ENCODE measurements around the gene ADCY1. TPM values are rescaled to one million over a fixed set of nuclear protein-coding genes. Genes with fewer than 3 reads are reported as not detected.

Gene ADCY1
- total RNA-seq, 1 experiment from 2014 or later: 0.08 TPM

GRCh38 chr7:45593121-45593541 lies 19.0 kb downstream of the ADCY1 start:
- DNase-seq (ENCODE audit: low read depth): no peak

GRCh38 chr7:45593877-45594276 lies 19.7 kb downstream of the ADCY1 start:
- no peak for DNase-seq (ENCODE audit: low read depth)

GRCh38 chr7:45594745-45595535 lies 20.8 kb downstream of the ADCY1 start:
- no peak for DNase-seq (ENCODE audit: low read depth)

- no peak for DNase-seq (ENCODE audit: low read depth)
These were observed 21.9 kb downstream of the ADCY1 start for GRCh38 chr7:45595809-45596664.

- DNase-seq (ENCODE audit: low read depth): no peak
These were observed 22.5 kb downstream of the ADCY1 start for GRCh38 chr7:45596665-45597095.

DNA sequence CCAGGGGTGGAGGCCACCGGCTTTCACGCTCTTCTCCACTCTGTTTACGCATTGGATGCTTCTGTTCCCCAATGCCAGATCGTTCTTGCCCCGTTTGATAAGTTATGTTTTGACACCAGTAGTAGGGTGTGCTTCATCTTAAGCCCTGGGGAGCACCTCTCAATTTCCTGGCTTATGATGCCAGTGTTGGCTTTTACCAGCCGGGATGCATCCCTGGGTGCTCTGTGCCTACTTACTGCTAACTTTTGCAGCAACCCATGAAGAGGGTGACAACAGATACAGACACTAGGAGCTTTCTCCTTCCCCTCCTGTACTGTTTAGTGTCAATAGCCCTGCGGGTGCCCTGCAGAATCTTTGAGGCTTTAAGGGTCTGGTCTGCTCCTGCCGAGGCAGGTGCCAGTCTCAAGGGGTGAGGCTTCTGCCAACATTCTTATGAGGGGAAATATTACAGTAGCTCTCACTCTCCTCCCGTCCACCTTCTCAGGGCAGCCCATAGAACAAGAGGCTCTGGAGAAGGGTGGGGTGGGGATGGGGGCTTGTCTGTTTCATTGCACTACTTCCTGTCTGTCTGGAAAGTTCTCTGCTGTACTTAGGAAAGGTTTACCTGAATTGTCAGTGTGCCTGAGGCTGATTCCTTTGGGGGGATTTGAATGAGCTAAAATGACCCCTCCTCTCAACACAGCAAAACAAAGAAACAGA lies 23.3 kb downstream of the ADCY1 start:
- DNase-seq (ENCODE audit: low read depth): no peak

DNA sequence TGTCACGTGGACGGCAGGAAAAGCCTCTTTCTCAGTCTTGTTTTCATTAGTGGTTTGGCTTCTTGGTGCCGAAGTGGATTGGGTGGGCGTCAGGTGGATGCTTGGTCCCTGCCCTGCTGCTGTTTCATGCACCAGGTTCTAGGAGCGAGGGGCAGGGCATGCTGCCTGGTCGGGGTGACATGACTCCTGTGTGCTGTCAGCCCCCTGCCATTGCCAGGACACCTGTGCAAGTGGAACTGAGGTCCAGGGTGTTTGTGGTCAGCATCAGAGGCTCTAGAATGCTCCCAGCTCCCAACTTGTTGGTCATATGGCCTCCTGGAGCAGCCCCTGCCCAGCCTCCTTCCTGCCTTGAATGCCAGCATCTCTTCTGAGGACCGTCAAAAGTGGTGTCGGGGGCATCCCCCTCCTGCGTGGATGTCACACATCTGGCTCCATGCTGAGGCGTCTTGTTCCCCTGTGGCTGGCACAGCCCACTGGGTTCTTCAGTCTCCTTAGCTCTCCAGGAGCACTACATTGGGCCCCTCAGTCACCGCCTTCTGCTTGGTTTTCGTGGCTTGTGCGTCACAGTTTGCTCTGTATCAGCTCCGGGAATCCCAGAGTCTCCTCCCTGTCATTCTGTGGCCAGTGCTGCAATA lies 24.8 kb downstream of the ADCY1 start:
- no peak for DNase-seq (ENCODE audit: low read depth)

DNA sequence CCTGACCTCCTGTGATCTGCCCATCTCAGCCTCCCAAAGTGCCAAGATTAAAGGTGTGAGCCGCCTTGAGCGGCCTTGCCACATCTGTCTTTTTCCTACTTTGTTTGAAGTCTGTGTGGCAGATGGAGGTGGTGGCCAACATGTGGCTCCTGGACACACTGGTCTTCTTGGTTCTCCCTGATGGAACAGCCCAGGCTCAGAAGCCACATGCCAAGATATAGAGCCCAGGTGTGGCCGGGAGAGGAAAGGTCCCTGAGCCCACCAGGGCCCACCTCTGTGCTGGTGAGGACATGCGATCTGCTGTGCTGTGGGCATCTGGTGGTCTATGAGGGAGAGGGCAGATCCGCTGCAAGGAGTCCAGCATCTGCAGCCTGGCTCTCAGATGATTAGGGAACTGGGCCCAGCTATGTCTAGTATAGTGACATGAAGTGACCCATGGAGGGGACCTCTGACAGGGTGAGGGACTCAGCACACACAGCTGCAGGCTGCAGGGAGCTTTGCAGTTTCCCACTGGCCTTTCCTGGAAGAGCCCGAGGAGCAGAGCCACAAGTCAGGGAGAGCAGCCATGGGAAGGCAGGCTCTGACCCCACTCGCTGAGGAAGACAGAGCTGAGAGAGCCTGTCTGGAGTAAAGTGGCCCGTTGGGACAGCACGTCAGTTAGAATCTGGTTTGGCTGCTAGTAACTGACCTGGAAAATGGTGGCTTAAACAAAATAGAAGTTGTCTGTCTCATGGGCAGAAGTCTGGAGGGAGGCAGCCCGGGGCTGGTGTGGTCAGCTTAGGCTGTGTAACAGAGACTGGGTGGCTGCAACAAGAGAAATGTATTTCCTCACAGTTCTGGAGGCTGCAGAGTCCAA lies 25.9 kb downstream of the ADCY1 start:
- DNase-seq (ENCODE audit: low read depth): no peak

DNA sequence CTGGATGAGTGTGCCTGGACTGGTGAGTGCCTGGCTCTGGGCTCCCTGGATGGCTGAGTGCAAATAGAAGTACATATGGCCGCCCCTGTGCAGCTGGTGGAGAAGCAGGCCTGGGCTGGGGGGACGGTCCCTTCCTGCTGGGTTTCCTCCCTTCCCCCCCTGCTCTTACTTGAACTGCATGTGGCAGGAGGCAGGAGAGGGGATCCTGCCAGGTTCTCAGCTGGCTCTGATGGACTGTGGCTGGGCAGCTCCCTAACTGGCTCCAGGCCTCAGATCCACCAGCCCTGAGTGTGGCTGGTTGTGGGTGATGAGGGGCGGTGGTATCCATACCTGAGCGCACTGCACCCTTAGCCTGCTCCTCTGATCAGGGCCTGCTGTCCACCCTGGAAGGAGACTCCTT lies 26.9 kb downstream of the ADCY1 start:
- DNase-seq (ENCODE audit: low read depth): no peak

DNA sequence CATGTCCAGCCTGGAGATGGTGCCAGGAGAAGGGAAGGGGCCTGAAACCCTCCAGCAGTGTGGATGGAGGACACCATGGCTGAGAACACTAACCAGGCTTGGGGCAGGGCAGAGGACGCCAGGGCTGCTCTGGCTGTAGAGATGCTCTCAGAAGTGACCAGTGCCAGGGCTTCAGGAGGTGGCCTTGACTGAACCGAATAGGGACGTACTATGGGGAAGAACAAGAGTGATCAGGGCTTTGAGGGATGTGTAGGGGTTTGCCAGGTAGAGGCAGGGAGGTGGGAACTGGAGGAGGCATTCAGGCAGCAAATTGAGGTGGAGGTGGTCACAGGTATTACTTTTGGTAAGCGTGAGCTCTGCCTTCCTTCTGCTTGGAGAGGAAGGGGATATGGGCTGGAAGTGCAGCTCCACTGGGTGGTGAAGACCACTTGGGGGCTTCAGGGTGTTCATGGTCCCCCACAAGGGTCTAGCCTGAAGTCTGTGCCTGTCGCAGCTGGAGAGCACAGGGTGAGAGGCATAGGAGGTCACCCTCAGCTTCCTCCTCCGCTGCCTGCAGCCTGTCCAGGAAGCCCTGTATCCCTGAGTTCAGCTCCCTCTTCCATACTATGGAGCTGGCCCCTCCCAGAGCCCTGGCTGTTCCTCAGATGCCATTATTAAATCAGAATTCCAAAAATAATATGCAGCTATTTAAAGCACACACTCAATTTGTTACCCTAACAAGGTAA lies 27.8 kb downstream of the ADCY1 start:
- DNase-seq (ENCODE audit: low read depth): no peak

GRCh38 chr7:45606050-45606449 lies 31.9 kb downstream of the ADCY1 start:
- DNase-seq (ENCODE audit: low read depth): no peak

DNA sequence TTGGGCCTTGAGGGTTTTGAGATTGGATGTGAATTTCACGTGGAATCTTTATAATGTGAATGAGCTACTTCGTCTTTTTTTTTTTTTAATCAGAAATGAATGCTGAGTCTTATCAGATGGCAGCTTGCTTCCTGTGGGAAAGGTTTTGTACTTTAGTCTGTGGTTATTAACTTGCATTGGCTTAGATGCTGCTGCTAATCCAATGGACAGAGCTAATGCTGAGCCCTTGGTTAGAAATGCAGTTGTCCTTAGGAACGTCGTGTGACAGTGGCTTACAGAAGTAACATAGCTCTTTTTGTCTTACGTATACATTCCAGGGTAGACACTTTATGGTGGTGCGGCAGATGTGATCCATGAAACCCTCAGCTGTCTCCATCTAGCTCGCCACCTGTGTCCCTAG lies 32.8 kb downstream of the ADCY1 start:
- no peak for DNase-seq (ENCODE audit: low read depth)

DNA sequence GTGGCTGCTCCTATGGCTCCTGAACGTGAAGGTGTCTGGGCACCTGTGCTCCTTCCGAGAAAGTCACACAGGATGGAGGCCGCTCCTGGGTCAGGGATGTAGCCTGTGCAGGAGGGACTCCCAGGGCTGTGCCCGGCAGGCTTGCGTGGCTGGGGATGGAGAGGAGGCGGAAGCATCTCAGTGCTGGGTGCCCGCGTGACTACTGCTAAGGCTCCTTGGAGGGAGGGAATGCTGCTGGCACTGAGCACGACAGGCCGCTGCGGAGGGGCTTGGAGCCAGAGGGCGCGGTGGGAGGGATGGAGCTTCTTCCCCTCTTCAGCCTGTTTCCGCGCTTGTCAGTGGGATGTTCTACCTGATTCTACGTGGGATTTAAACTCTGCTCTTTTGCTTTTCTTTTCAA lies 35.0 kb downstream of the ADCY1 start:
- no peak for DNase-seq (ENCODE audit: low read depth)

DNA sequence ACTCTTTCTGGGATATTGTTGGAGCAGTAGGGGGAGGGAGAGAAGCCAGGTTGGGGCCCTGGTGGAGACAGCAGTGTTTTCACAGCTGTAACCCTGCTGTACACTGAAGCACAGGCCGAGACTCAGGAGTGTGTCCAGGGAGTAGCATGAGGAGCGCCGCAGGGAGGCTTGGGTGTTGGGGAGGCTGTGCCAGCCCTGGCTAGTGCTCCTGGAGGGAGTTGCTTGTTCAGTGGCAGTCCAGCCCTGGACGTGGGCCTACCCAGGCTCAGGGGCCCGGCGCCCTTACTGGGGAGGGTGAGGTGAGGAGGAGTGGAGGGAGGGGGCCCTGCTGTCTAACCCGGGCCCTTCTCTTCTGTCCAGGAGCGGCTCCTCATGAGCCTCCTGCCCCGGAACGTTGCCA lies 35.9 kb downstream of the ADCY1 start:
- DNase-seq (ENCODE audit: low read depth): no peak

GRCh38 chr7:45610660-45611299 lies 36.6 kb downstream of the ADCY1 start:
- DNase-seq (ENCODE audit: low read depth): no peak

DNA sequence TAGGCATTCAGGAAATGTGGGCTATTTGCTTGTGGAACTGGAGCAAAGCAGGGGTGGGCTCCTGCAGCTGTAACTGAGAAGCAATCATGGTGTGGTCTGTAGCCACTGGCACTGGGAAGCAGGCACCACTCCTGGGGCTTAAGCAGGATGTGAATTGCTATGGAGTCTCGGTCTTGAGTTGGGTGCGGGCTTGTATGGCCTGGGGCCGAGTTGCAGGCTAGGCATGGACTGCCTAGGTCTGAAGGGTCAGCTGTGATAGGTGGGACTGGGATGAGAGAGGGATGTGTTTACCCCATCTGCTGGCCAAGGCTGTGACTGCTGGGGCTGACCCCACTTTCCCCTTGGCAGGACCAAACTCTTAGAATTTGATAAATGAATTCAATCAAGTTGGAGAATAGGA lies 43.0 kb downstream of the ADCY1 start:
- DNase-seq (ENCODE audit: low read depth): no peak

DNA sequence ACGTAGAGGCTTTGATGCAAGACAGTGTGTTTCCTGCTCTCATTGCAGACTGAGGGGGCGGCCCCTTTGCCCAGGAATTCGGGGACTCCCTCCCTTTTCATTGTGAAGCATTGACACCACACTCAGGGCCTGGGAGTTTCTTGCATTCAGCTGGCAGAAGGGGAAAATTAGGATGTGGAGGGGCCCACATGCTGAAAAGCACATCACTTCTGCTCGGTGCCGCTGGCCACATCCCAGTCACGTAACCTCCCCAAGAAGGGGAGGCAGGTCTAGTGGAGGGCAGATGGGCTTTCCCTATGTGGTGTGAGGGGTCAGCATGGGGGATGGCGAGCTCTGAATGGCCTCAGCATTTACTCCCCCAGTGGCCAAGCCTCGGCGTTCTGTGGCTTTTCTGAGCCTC lies 47.9 kb downstream of the ADCY1 start:
- DNase-seq (ENCODE audit: low read depth): no peak

DNA sequence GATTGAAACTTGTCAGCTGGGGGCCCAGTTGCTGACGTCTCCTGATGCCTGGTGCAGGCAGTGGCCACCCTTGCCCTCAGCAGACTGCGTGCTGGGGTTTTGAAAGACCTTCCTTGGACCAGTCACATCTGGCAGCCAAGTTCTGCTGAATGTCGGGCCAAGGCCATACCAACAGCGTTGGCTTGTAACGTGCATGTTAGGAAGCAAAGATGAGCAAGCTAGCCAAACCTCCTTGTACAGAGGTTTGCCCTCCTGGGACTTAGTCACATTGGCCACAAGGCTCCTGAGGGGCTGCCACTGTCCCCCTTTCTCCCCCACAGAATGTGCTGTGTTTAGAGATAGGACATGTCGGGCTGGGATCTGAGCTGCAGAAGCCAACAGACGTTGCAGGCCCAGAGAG lies 49.0 kb downstream of the ADCY1 start:
- DNase-seq (ENCODE audit: low read depth): no peak

GRCh38 chr7:45623740-45624391 lies 49.7 kb downstream of the ADCY1 start:
- no peak for DNase-seq (ENCODE audit: low read depth)

Measured in HT1080 (cell line).